ENCODE data around the gene ALMS1.

ALMS1 gene

DNA sequence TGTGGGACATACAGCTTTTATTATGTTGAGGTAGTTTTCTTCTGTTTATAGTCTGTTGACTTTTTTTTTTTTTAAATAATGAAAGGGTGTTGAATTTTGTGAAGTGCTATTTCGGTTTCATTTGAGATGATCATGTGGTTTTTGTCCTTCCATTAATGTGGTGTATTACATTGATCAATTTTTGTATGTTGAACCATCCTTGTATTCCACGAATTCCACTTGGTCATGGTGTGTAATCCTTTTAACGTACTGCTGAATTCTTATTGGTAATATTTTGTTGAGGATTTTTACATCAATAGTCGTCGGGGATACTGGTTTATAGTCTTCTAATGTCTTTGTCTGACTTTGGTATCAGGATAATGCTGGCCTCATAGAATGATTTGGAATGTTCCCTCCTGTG is 18.8 kb downstream of the ALMS1 start:
- Histone ChIP-seq H3K4me3 (ENCODE audit: low read length in 2 of 2) (no peak overlapping the region), H3K4me1 (ENCODE audit: control insufficient read depth, insufficient read depth, low read length) (no peaks in the 10 kb centered on the region), H3K9ac (ENCODE audit: low read length in 2 of 2) (no peak overlapping the region), H3K27me3 (ENCODE audit: control insufficient read depth in 1 of 2, insufficient read depth in 2 of 2, low read length in 2 of 2) (no peaks in the 10 kb centered on the region), H3K36me3 (ENCODE audit: control insufficient read depth in 2 of 2, insufficient read depth in 2 of 2, low read length in 2 of 2) (peaks cover under 1 to 2% of the 10 kb centered on the region in 2 donors), H3K27ac (ENCODE audit: low read length) (no peak overlapping the region), H3K9me3 (ENCODE audit: control insufficient read depth in 2 of 2, low read length in 2 of 2) (peaks cover 0 to 10% of the 10 kb centered on the region in 2 donors)

DNA sequence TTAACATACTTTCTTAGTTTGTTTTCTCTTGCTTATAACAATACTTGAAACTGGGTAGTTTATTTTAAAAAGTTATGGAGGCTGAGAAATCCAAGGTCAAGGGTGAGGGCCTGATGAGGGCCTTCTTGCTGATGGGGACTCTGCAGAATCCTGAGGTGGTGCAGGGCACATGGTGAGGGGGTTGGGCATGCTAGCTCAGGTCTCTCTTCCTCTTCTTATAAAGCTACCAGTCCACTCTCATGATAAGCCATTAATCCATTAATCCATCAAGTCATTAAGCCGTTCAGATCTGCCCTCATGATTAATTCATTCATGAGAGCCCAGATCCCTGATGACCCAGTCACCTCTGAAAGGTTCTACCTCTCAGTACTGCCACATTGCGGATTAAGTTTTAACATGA is 21.4 kb downstream of the ALMS1 start:
- no peaks in the 10 kb centered on the region for H3K4me1 ChIP-seq (ENCODE audit: control insufficient read depth, insufficient read depth, low read length)
- H3K36me3 ChIP-seq (ENCODE audit: control insufficient read depth in 2 of 2, insufficient read depth in 2 of 2, low read length in 2 of 2) = peaks cover 2 to 4% of the 10 kb centered on the region in 2 donors
- no peaks in the 10 kb centered on the region for H3K27me3 ChIP-seq (ENCODE audit: control insufficient read depth in 1 of 2, insufficient read depth in 2 of 2, low read length in 2 of 2)
- no peak overlapping the region for H3K9ac ChIP-seq (ENCODE audit: low read length in 2 of 2)
- no peak overlapping the region for H3K27ac ChIP-seq (ENCODE audit: low read length)
- H3K9me3 ChIP-seq (ENCODE audit: control insufficient read depth in 2 of 2, low read length in 2 of 2) = peaks cover 0 to 7% of the 10 kb centered on the region in 2 donors
- no peak overlapping the region for H3K4me3 ChIP-seq (ENCODE audit: low read length in 2 of 2)

DNA sequence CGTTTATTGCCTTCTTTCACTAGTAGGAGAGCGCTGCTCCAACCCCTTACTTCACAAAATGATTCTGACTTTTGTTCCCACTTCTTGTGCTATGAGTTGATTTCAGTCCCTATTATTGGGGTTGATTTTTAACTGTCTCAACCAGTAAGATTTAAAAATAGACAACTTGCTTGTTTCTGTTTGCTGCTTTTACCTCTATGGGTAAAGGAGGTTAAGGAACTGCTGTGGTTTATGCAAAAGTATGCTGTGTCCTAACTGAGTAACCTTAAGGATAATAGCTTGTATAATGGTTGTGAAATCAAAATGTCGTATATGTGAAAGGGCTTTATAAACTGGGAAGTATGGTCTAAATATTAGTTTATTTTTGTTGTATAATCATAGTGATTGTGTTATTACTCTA is 22.6 kb downstream of the ALMS1 start:
- Histone ChIP-seq H3K9me3 (ENCODE audit: control insufficient read depth in 2 of 2, low read length in 2 of 2) (peaks cover 0 to 7% of the 10 kb centered on the region in 2 donors), H3K27ac (ENCODE audit: low read length) (no peak overlapping the region), H3K36me3 (ENCODE audit: control insufficient read depth in 2 of 2, insufficient read depth in 2 of 2, low read length in 2 of 2) (peaks cover 2 to 4% of the 10 kb centered on the region in 2 donors), H3K9ac (ENCODE audit: low read length in 2 of 2) (no peak overlapping the region), H3K27me3 (ENCODE audit: control insufficient read depth in 1 of 2, insufficient read depth in 2 of 2, low read length in 2 of 2) (no peaks in the 10 kb centered on the region), H3K4me1 (ENCODE audit: control insufficient read depth, insufficient read depth, low read length) (no peaks in the 10 kb centered on the region), H3K4me3 (ENCODE audit: low read length in 2 of 2) (no peak overlapping the region)

DNA sequence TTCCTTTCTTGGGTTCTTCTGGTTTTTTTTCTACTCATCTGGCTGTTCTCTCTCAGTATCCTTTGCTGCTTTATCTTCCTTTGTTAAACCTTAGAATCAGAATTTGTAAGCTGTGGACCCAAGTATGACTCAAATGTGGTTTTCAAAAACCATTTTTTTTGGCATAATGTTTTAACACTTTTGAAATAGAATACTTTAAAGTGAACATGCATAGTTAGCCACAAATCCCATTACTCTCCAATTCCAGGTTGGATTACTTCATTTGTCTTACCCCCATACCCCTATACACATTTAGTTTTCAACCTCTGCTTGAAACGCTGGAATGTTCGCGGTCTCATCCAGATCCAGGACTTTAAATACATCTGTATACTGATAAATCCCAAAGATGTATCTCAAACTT is 29.1 kb downstream of the ALMS1 start:
- no peaks in the 10 kb centered on the region for H3K27me3 ChIP-seq (ENCODE audit: control insufficient read depth in 1 of 2, insufficient read depth in 2 of 2, low read length in 2 of 2)
- H3K9ac ChIP-seq (ENCODE audit: low read length in 2 of 2) = no peak overlapping the region
- no peak overlapping the region for H3K27ac ChIP-seq (ENCODE audit: low read length)
- no peaks in the 10 kb centered on the region for H3K9me3 ChIP-seq (ENCODE audit: control insufficient read depth in 2 of 2, low read length in 2 of 2)
- H3K36me3 ChIP-seq (ENCODE audit: control insufficient read depth in 2 of 2, insufficient read depth in 2 of 2, low read length in 2 of 2) = peaks cover 2 to 4% of the 10 kb centered on the region in 2 donors
- no peak overlapping the region for H3K4me3 ChIP-seq (ENCODE audit: low read length in 2 of 2)
- H3K4me1 ChIP-seq (ENCODE audit: control insufficient read depth, insufficient read depth, low read length) = no peaks in the 10 kb centered on the region

DNA sequence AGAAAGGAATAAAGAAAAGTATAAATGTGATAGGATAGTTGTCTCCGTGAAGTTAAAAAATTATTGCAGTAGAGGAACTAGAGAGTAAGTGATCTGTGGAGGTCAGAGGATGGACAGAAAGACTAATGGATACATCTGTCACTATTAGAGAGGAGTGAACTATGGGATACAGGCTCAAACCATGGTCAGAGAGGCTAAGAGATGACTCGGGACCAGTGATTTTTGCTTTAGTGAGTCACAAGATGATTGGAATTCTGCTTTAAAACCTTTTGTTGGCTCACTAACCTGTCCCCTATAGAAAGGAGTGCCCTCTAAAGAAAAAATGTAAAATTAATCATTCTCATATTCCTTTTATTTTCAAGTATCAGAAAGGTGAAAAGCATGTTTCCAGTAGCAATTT is 30.3 kb downstream of the ALMS1 start:
- no peaks in the 10 kb centered on the region for H3K9me3 ChIP-seq (ENCODE audit: control insufficient read depth in 2 of 2, low read length in 2 of 2)
- no peak overlapping the region for H3K27ac ChIP-seq (ENCODE audit: low read length)
- no peaks in the 10 kb centered on the region for H3K27me3 ChIP-seq (ENCODE audit: control insufficient read depth in 1 of 2, insufficient read depth in 2 of 2, low read length in 2 of 2)
- peaks cover 0 to 4% of the 10 kb centered on the region in 2 donors for H3K36me3 ChIP-seq (ENCODE audit: control insufficient read depth in 2 of 2, insufficient read depth in 2 of 2, low read length in 2 of 2)
- H3K4me3 ChIP-seq (ENCODE audit: low read length in 2 of 2) = no peak overlapping the region
- no peak overlapping the region for H3K9ac ChIP-seq (ENCODE audit: low read length in 2 of 2)
- H3K4me1 ChIP-seq (ENCODE audit: control insufficient read depth, insufficient read depth, low read length) = no peaks in the 10 kb centered on the region

DNA sequence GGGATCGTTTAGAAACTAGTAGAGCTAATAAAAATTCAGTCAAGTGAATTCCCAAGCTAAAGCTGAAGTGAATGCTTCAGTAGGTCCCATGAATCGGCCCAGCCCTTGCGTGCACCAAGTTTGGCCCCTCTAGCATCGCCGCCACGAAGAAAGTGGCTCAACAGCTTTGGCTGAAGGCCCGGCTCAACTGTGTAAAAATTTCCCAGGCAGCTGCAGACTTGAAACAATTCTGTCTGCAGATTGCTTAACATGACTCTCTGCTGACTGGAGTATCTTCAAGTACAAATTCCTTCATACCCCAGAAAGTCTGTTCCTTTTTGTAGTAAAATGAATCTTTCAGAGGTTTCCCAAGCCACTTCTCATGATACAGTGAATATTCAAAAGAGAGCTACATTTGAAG is 32.7 kb downstream of the ALMS1 start:
- Histone ChIP-seq H3K27ac (ENCODE audit: low read length) (no peak overlapping the region), H3K27me3 (ENCODE audit: control insufficient read depth in 1 of 2, insufficient read depth in 2 of 2, low read length in 2 of 2) (no peaks in the 10 kb centered on the region), H3K4me3 (ENCODE audit: low read length in 2 of 2) (no peak overlapping the region), H3K4me1 (ENCODE audit: control insufficient read depth, insufficient read depth, low read length) (no peaks in the 10 kb centered on the region), H3K36me3 (ENCODE audit: control insufficient read depth in 2 of 2, insufficient read depth in 2 of 2, low read length in 2 of 2) (no peaks in the 10 kb centered on the region), H3K9me3 (ENCODE audit: control insufficient read depth in 2 of 2, low read length in 2 of 2) (no peaks in the 10 kb centered on the region), H3K9ac (ENCODE audit: low read length in 2 of 2) (no peak overlapping the region)

DNA sequence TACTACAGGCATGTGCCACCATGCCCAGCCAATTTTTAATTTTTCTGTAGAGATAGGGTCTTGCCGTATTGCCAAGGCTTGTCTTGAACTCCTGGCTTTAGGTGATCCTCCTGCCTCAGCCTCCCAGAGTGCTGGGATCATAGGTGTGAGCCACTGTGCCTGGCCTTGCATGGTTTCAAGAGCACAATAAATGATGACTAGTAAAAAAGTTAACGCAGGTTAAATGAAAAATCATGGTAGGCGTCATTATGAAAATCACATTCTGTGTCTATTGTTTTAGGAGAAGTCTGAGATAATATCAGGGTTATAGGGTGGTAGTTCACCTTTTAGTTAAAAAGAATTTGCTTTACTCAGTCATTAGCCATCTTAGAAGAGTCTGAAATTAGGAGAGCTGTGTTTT is 38.3 kb downstream of the ALMS1 start:
- Histone ChIP-seq H3K4me3 (ENCODE audit: low read length in 2 of 2) (no peak overlapping the region), H3K27ac (ENCODE audit: low read length) (no peak overlapping the region), H3K9ac (ENCODE audit: low read length in 2 of 2) (no peak overlapping the region), H3K4me1 (ENCODE audit: control insufficient read depth, insufficient read depth, low read length) (no peaks in the 10 kb centered on the region), H3K27me3 (ENCODE audit: control insufficient read depth in 1 of 2, insufficient read depth in 2 of 2, low read length in 2 of 2) (no peaks in the 10 kb centered on the region), H3K36me3 (ENCODE audit: control insufficient read depth in 2 of 2, insufficient read depth in 2 of 2, low read length in 2 of 2) (no peaks in the 10 kb centered on the region), H3K9me3 (ENCODE audit: control insufficient read depth in 2 of 2, low read length in 2 of 2) (no peaks in the 10 kb centered on the region)

DNA sequence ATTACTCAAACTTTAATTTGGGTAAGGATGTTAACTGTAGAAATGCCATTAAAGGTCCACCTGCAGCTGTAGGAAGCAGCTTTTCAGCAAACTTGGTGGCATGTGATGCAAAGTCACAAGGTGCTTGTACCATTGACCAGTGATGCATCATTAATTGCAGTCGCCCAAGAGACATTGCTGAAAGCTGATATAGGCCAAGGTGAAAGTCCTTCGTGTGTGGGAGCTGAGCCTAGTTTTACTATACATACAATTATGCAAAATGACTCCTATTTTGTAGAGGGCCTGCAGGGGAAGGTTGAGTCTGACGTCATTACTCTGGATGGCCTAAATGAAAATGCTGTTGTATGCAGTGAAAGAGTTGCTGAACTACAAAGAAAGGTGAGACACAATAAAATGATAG is 40.5 kb downstream of the ALMS1 start:
- H3K9ac ChIP-seq (ENCODE audit: low read length in 2 of 2) = no peak overlapping the region
- H3K27ac ChIP-seq (ENCODE audit: low read length) = no peak overlapping the region
- no peaks in the 10 kb centered on the region for H3K27me3 ChIP-seq (ENCODE audit: control insufficient read depth in 1 of 2, insufficient read depth in 2 of 2, low read length in 2 of 2)
- H3K36me3 ChIP-seq (ENCODE audit: control insufficient read depth in 2 of 2, insufficient read depth in 2 of 2, low read length in 2 of 2) = no peaks in the 10 kb centered on the region
- no peaks in the 10 kb centered on the region for H3K9me3 ChIP-seq (ENCODE audit: control insufficient read depth in 2 of 2, low read length in 2 of 2)
- H3K4me1 ChIP-seq (ENCODE audit: control insufficient read depth, insufficient read depth, low read length) = no peaks in the 10 kb centered on the region
- H3K4me3 ChIP-seq (ENCODE audit: low read length in 2 of 2) = no peak overlapping the region

DNA sequence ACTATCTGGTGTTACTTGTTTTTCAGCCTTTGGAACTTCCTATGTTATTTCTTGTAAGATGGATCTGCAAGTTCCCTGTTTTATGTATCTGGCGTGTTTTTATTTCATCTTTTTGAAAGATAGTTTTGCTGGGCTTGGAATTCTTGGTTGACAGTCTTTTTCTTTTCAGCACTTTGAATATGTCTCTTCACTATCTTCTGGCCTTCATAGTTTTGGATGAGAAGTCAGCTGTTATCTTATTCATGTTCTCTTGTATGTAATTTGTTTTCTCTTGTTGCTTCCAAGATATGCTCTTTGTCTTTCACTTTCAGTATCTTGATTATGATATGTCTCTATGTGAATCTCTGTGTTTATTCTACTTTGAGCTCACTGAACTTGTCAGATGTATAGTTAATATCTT is 50.4 kb downstream of the ALMS1 start:
- Histone ChIP-seq H3K27me3 (ENCODE audit: control insufficient read depth in 1 of 2, insufficient read depth in 2 of 2, low read length in 2 of 2) (no peaks in the 10 kb centered on the region), H3K4me3 (ENCODE audit: low read length in 2 of 2) (no peak overlapping the region), H3K4me1 (ENCODE audit: control insufficient read depth, insufficient read depth, low read length) (no peaks in the 10 kb centered on the region), H3K27ac (ENCODE audit: low read length) (no peak overlapping the region), H3K36me3 (ENCODE audit: control insufficient read depth in 2 of 2, insufficient read depth in 2 of 2, low read length in 2 of 2) (peaks cover 13 to 16% of the 10 kb centered on the region in 2 donors), H3K9me3 (ENCODE audit: control insufficient read depth in 2 of 2, low read length in 2 of 2) (peaks cover 0 to 11% of the 10 kb centered on the region in 2 donors), H3K9ac (ENCODE audit: low read length in 2 of 2) (no peak overlapping the region)

DNA sequence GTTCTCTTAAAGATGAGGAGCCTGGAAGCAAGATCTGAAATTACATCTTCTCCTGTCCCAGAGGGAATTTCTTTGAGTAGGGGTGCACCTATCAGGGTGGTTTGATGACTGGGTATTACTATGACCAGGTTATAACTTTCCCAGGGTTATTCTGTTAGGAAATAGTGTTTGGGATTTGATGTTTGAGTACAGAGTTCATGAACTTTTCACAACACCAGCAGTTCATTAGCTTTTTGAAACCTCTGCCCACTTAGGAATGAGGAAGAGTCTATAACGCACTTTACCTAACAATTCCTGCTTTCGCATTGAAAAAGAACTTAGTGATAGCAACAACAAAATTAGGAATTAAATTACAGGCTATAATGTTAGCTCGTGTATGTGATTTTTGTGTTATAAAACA is 58.6 kb downstream of the ALMS1 start:
- H3K4me3 ChIP-seq (ENCODE audit: low read length in 2 of 2) = no peak overlapping the region
- H3K27ac ChIP-seq (ENCODE audit: low read length) = no peak overlapping the region
- H3K4me1 ChIP-seq (ENCODE audit: control insufficient read depth, insufficient read depth, low read length) = no peaks in the 10 kb centered on the region
- H3K9me3 ChIP-seq (ENCODE audit: control insufficient read depth in 2 of 2, low read length in 2 of 2) = no peaks in the 10 kb centered on the region
- H3K36me3 ChIP-seq (ENCODE audit: control insufficient read depth in 2 of 2, insufficient read depth in 2 of 2, low read length in 2 of 2) = peaks cover 12 to 21% of the 10 kb centered on the region in 2 donors
- no peaks in the 10 kb centered on the region for H3K27me3 ChIP-seq (ENCODE audit: control insufficient read depth in 1 of 2, insufficient read depth in 2 of 2, low read length in 2 of 2)
- H3K9ac ChIP-seq (ENCODE audit: low read length in 2 of 2) = no peak overlapping the region

DNA sequence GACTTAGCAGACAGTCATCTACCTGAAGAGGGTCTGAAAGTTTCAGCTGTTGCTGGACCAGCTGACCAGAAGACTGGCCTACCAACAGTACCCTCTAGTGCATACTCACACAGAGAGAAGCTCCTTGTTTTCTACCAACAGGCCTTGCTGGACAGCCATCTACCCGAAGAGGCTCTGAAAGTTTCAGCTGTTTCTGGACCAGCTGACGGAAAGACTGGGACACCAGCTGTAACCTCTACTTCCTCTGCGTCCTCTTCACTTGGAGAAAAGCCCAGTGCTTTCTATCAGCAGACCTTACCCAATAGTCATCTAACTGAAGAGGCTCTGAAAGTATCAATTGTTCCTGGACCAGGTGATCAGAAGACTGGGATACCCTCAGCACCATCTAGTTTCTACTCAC is 63.2 kb downstream of the ALMS1 start:
- no peaks in the 10 kb centered on the region for H3K4me1 ChIP-seq (ENCODE audit: control insufficient read depth, insufficient read depth, low read length)
- no peaks in the 10 kb centered on the region for H3K27me3 ChIP-seq (ENCODE audit: control insufficient read depth in 1 of 2, insufficient read depth in 2 of 2, low read length in 2 of 2)
- peaks cover 25 to 26% of the 10 kb centered on the region in 2 donors for H3K36me3 ChIP-seq (ENCODE audit: control insufficient read depth in 2 of 2, insufficient read depth in 2 of 2, low read length in 2 of 2)
- no peaks in the 10 kb centered on the region for H3K9me3 ChIP-seq (ENCODE audit: control insufficient read depth in 2 of 2, low read length in 2 of 2)
- no peak overlapping the region for H3K27ac ChIP-seq (ENCODE audit: low read length)
- H3K9ac ChIP-seq (ENCODE audit: low read length in 2 of 2) = no peak overlapping the region
- no peak overlapping the region for H3K4me3 ChIP-seq (ENCODE audit: low read length in 2 of 2)
